Activated T-cell treated with anti-CD3 and anti-CD28 coated beads, Interleukin-2, amount 50 U/mL, for 72 hours (primary cell): ENCODE data around the gene PRDX5. TPM values are rescaled to one million over a fixed set of nuclear protein-coding genes. Genes with fewer than 3 reads are reported as not detected.

Experiments
- ATAC-seq, 2 donors: fragments of 150-1000 bp; cut with Tn5 transposase; replicated peaks in 1 of 2; 2 replicates each; pipeline ENCODE4 v1.10.0; 2021; ENCODE audit warnings: moderate library complexity in 2 of 2, mild to moderate bottlenecking in 1 of 2
- DNase-seq, 2 donors: peaks; one replicate each; pipeline ENCODE4 v3.0.0; 2021 to 2022; ENCODE audit warnings: mixed read lengths in 1 of 2
- H3K27ac Mint-ChIP-seq: one replicate; pipeline ENCODE4 v1.8.0; 2022; ENCODE audit warnings: mild to moderate bottlenecking, moderate library complexity, mixed read lengths
- H3K27me3 Mint-ChIP-seq: one replicate; pipeline ENCODE4 v1.8.0; 2022; ENCODE audit warnings: low read depth, mixed read lengths
- H3K36me3 Mint-ChIP-seq, 2 donors: one replicate each; pipeline ENCODE4 v1.8.0; 2022; ENCODE audit warnings: mixed read lengths in 2 of 2, mild to moderate bottlenecking in 1 of 2; ENCODE audit not compliant: insufficient read depth in 2 of 2
- H3K4me1 Mint-ChIP-seq: one replicate; pipeline ENCODE4 v1.8.0; 2022; ENCODE audit warnings: low read depth, mixed read lengths
- H3K4me3 Mint-ChIP-seq, 2 donors: one replicate each; pipeline ENCODE4 v1.8.0; 2022; ENCODE audit warnings: mild to moderate bottlenecking in 2 of 2, mixed read lengths in 2 of 2, moderate library complexity in 2 of 2
- H3K9me3 Mint-ChIP-seq, 2 donors: one replicate each; pipeline ENCODE4 v1.8.0; 2022; ENCODE audit warnings: mixed read lengths in 2 of 2
- total RNA-seq, 2 donors: library from RNA; stranded (reverse); gene quantifications; one replicate each; pipeline ENCODE4 v1.2.3, GENCODE V29; 2022

PRDX5 gene
- total RNA-seq, 2 donors from 2014 or later: 134 to 138 TPM

- peaks cover under 1% of the 10 kb centered on the region for H3K27me3 Mint-ChIP-seq
- peak within 1 kb of the TSS; percentile 93 to 94 for H3K4me3 Mint-ChIP-seq
- DNase-seq (peak; percentile 94 to 97), ATAC-seq (peak; percentile 71 to 76)
- no peaks in the 10 kb centered on the region for H3K9me3 Mint-ChIP-seq
- H3K36me3 Mint-ChIP-seq: peaks cover 3 to 5% of the 10 kb centered on the region in 2 donors
- H3K27ac Mint-ChIP-seq: peak within 1 kb of the TSS; percentile 87
- H3K4me1 Mint-ChIP-seq: peaks cover 26% of the 10 kb centered on the region
These were observed 32.7 kb upstream of the PRDX5 start, which contains the start of gene GPR137 for GRCh38 chr11:64284962-64285884. TSS of gene GPR137 (plus strand) at chr11:64285848. CDS start at chr11:64286525, 677 bp downstream.

GRCh38 chr11:64285885-64286800 is 31.8 kb upstream of the PRDX5 start:
- Mint-ChIP-seq H3K4me1 (peaks cover 26% of the 10 kb centered on the region), H3K4me3 (peak overlapping the region; percentile 86 to 93), H3K9me3 (no peaks in the 10 kb centered on the region), H3K27ac (peak overlapping the region; percentile 87), H3K36me3 (peaks cover 5 to 9% of the 10 kb centered on the region in 2 donors), H3K27me3 (peaks cover 9% of the 10 kb centered on the region)
- ATAC-seq: no peak
- peak in 1 of 2 donors; percentile 45 for DNase-seq

GRCh38 chr11:64286801-64287159 is 31.1 kb upstream of the PRDX5 start:
- ATAC-seq (no peak), DNase-seq (no peak)
- peak overlapping the region; percentile 87 for H3K27ac Mint-ChIP-seq
- H3K4me3 Mint-ChIP-seq: peak overlapping the region; percentile 86 to 93
- peaks cover 9% of the 10 kb centered on the region for H3K27me3 Mint-ChIP-seq
- H3K4me1 Mint-ChIP-seq: peaks cover 20% of the 10 kb centered on the region
- H3K36me3 Mint-ChIP-seq: peaks cover 5% of the 10 kb centered on the region in 2 donors
- no peaks in the 10 kb centered on the region for H3K9me3 Mint-ChIP-seq

- peaks cover 18% of the 10 kb centered on the region for H3K4me1 Mint-ChIP-seq
- H3K27me3 Mint-ChIP-seq: peaks cover 10% of the 10 kb centered on the region
- no peak for DNase-seq
- no peak overlapping the region for H3K4me3 Mint-ChIP-seq
- H3K36me3 Mint-ChIP-seq: peaks cover 4 to 5% of the 10 kb centered on the region in 2 donors
- no peak for ATAC-seq
- no peak overlapping the region for H3K27ac Mint-ChIP-seq
- no peaks in the 10 kb centered on the region for H3K9me3 Mint-ChIP-seq
These were observed 30.1 kb upstream of the PRDX5 start for GRCh38 chr11:64287676-64288352.

GRCh38 chr11:64288353-64288750 is 29.6 kb upstream of the PRDX5 start:
- no peaks in the 10 kb centered on the region for H3K9me3 Mint-ChIP-seq
- H3K4me1 Mint-ChIP-seq: peaks cover 12% of the 10 kb centered on the region
- no peak for ATAC-seq
- DNase-seq: no peak
- H3K27ac Mint-ChIP-seq: no peak overlapping the region
- H3K27me3 Mint-ChIP-seq: peaks cover 16% of the 10 kb centered on the region
- no peak overlapping the region for H3K4me3 Mint-ChIP-seq
- peaks cover 4 to 5% of the 10 kb centered on the region in 2 donors for H3K36me3 Mint-ChIP-seq

- Mint-ChIP-seq H3K4me1 (peaks cover 10% of the 10 kb centered on the region), H3K27ac (no peak overlapping the region)
These were observed 28.8 kb upstream of the PRDX5 start for GRCh38 chr11:64289002-64289564.

GRCh38 chr11:64290352-64291261 is 27.3 kb upstream of the PRDX5 start:
- Mint-ChIP-seq H3K4me3 (peak overlapping the region; percentile 73 to 79), H3K4me1 (peaks cover 10% of the 10 kb centered on the region), H3K9me3 (no peaks in the 10 kb centered on the region), H3K27me3 (peaks cover 38% of the 10 kb centered on the region), H3K27ac (peak overlapping the region; percentile 43), H3K36me3 (peaks cover 4 to 5% of the 10 kb centered on the region in 2 donors)
- ATAC-seq (no peak), DNase-seq (no peak)

More at GRCh38 chr11:64289002-64289564, 28.8 kb upstream of the PRDX5 start:
- Mint-ChIP-seq H3K36me3 (peaks cover 4 to 5% of the 10 kb centered on the region in 2 donors), H3K9me3 (no peaks in the 10 kb centered on the region), H3K27me3 (peaks cover 23% of the 10 kb centered on the region), H3K4me3 (no peak overlapping the region)
- DNase-seq: no peak
- no peak for ATAC-seq

GRCh38 chr11:64291262-64291751 is 26.6 kb upstream of the PRDX5 start, which contains the start of gene KCNK4:
TSS of gene KCNK4 (plus strand) at chr11:64291302. CDS start at chr11:64293019, 1,717 bp downstream.
- peak within 1 kb of the TSS; percentile 73 to 79 for H3K4me3 Mint-ChIP-seq
- H3K4me1 Mint-ChIP-seq: peaks cover 8% of the 10 kb centered on the region
- peaks cover 4 to 5% of the 10 kb centered on the region in 2 donors for H3K36me3 Mint-ChIP-seq
- no peaks in the 10 kb centered on the region for H3K9me3 Mint-ChIP-seq
- DNase-seq: no peak
- ATAC-seq: peak in 1 of 2 donors; percentile 5
- H3K27ac Mint-ChIP-seq: peak within 1 kb of the TSS; percentile 43
- peaks cover 45% of the 10 kb centered on the region for H3K27me3 Mint-ChIP-seq

GRCh38 chr11:64291752-64292459 is 26.0 kb upstream of the PRDX5 start:
- Mint-ChIP-seq H3K27me3 (peaks cover 51% of the 10 kb centered on the region), H3K4me1 (peaks cover 2% of the 10 kb centered on the region), H3K36me3 (peaks cover 4 to 5% of the 10 kb centered on the region in 2 donors), H3K27ac (no peak overlapping the region), H3K9me3 (no peaks in the 10 kb centered on the region), H3K4me3 (peak overlapping the region; percentile 75 to 76)
- peak; percentile 51 to 56 for ATAC-seq
- DNase-seq: no peak

GRCh38 chr11:64292460-64293254 is 25.3 kb upstream of the PRDX5 start:
- peaks cover 4 to 5% of the 10 kb centered on the region in 2 donors for H3K36me3 Mint-ChIP-seq

More at GRCh38 chr11:64292460-64293254, 25.3 kb upstream of the PRDX5 start:
- peak overlapping the region; percentile 75 to 76 for H3K4me3 Mint-ChIP-seq
- H3K27ac Mint-ChIP-seq: peak overlapping the region; percentile 50
- H3K9me3 Mint-ChIP-seq: no peaks in the 10 kb centered on the region
- peaks cover 59% of the 10 kb centered on the region for H3K27me3 Mint-ChIP-seq
- ATAC-seq: peak in 1 of 2 donors; percentile 8
- DNase-seq: no peak
- no peaks in the 10 kb centered on the region for H3K4me1 Mint-ChIP-seq
